ENCODE measurements around the gene SNRNP27.

The SNRNP27 gene

DNA sequence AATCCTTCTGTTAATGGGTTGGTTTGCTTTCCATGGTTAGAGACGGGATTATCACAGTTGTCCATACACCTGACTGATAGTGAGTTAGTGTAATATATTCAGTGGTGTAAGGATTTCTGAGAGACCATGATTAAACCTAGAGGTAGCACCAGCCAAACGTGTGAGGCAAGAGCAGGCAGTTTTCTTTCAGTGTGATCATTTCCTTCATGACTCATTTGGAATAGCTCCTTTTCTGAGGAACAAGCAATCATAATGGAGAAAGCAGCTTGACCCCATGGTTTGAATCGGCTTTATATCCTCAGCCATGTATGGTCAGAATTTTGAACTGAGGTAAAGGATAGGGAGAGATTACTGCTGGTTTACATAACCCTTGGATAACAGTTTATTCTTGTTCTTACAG lies 24.1 kb downstream of the SNRNP27 start:
- TF ChIP-seq YY1 (IDR thresholded peaks at IDR 0.05; ENCODE audit: insufficient read depth, insufficient read length): no peak
- TF ChIP-seq ZNF274 (IDR thresholded peaks at IDR 0.05; ENCODE audit: low read depth, low read length): no peak
- TF ChIP-seq SUZ12 (IDR thresholded peaks at IDR 0.05; ENCODE audit: extremely low read depth, insufficient read depth, insufficient read length): no peak
- Histone ChIP-seq H3K36me3 (ENCODE audit: insufficient read depth, insufficient read length, low read length) (peaks cover 10% of the 10 kb centered on the region), H3K9me3 (ENCODE audit: insufficient read depth, low read length) (no peaks in the 10 kb centered on the region), H3K9ac (ENCODE audit: insufficient read length, low read depth) (no peak overlapping the region), H3K27me3 (ENCODE audit: insufficient read depth, insufficient read length) (peaks cover 21% of the 10 kb centered on the region), H3K4me3 (ENCODE audit: insufficient read length, low read depth) (no peak overlapping the region), H3K4me1 (ENCODE audit: insufficient read depth, insufficient read length) (no peaks in the 10 kb centered on the region)
- DNase-seq (ENCODE audit: low read depth, low spot score): no peak

DNA sequence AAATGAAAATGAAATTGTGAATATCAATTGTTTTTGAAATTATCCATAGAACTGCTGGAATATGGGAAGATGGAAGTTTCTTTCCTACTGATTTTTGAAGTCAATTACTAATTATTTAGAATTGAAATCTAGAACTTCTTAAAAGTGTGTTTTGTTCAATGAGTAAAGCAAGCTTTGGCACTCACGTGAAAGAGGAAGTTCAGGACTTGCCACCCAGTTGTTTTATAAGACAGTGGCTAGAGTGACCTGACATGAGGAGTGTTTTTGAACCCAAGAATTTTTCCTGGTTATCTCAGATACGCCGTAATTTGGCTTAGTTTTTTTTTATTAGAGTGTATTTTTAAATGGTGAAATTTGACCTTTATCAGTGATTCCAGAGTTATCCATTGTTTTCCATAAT lies 24.6 kb downstream of the SNRNP27 start:
- no peaks in the 10 kb centered on the region for H3K4me1 ChIP-seq (ENCODE audit: insufficient read depth, insufficient read length)

DNA sequence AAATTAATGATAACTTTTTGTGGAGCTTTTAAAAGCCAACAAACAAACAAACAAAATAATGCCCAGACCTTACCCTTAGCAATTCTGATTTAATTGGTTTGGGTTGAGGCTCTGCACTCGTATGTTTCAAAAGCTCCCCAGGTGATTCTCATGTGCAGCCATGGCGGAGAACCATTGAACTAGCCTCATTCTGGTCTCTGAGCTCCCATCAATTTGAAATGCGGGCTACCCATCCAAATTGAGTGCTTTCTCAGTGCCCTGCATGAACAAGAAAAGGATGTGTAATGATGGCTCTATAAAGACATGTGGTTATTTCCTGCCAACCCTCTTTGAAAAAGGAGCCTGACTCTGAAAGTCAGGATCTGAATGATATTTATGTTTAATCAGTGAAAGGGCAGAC lies 29.4 kb downstream of the SNRNP27 start:
- Histone ChIP-seq H3K9me3 (ENCODE audit: insufficient read depth, low read length) (no peaks in the 10 kb centered on the region), H3K9ac (ENCODE audit: insufficient read length, low read depth) (no peak overlapping the region), H3K27me3 (ENCODE audit: insufficient read depth, insufficient read length) (no peaks in the 10 kb centered on the region), H3K36me3 (ENCODE audit: insufficient read depth, insufficient read length, low read length) (peaks cover 6% of the 10 kb centered on the region), H3K4me3 (ENCODE audit: insufficient read length, low read depth) (no peak overlapping the region), H3K4me1 (ENCODE audit: insufficient read depth, insufficient read length) (no peaks in the 10 kb centered on the region)
- no peak for DNase-seq (ENCODE audit: low read depth, low spot score)
- TF ChIP-seq ZNF274 (IDR thresholded peaks at IDR 0.05; ENCODE audit: low read depth, low read length) (no peak), YY1 (IDR thresholded peaks at IDR 0.05; ENCODE audit: insufficient read depth, insufficient read length) (no peak), SUZ12 (IDR thresholded peaks at IDR 0.05; ENCODE audit: extremely low read depth, insufficient read depth, insufficient read length) (no peak)

More for the DNA sequence above, 24.6 kb downstream of the SNRNP27 start:
- H3K9me3 ChIP-seq (ENCODE audit: insufficient read depth, low read length): no peaks in the 10 kb centered on the region
- peaks cover 6% of the 10 kb centered on the region for H3K36me3 ChIP-seq (ENCODE audit: insufficient read depth, insufficient read length, low read length)
- H3K9ac ChIP-seq (ENCODE audit: insufficient read length, low read depth): no peak overlapping the region
- H3K4me3 ChIP-seq (ENCODE audit: insufficient read length, low read depth): no peak overlapping the region
- no peak for DNase-seq (ENCODE audit: low read depth, low spot score)
- H3K27me3 ChIP-seq (ENCODE audit: insufficient read depth, insufficient read length): peaks cover 21% of the 10 kb centered on the region
- TF ChIP-seq SUZ12 (IDR thresholded peaks at IDR 0.05; ENCODE audit: extremely low read depth, insufficient read depth, insufficient read length) (no peak), YY1 (IDR thresholded peaks at IDR 0.05; ENCODE audit: insufficient read depth, insufficient read length) (no peak), ZNF274 (IDR thresholded peaks at IDR 0.05; ENCODE audit: low read depth, low read length) (no peak)

DNA sequence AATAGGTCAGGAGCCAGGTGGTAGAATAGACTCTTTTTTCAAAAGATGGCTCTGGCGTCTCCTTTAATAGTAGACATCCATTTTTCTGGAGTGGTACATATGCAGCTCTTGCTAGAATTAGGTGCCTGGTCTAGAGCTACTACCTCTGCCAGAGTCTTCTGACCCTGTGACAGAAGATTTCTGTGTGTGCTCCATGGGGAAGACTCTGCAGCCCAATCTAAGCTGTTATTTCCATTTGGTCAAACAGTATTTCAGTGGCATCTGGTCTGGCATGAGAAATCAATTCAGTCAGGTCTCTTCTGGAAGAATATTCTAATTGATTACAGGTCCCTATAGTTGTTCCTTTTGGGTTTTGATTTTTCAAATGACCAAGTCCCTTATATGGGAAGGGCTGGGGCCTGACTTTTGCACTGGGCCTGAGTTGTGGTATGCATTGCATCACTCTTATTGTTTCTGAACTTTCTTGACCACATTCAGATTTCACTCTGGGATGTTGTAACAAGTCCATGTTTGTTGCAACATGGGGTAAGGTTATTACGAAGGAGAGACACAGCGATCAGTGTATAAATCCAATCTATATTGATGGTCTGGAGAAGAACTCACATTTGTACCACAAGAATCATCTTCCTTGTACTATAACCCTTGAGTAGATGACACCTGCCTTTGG lies 33.2 kb downstream of the SNRNP27 start:
- DNase-seq (ENCODE audit: low read depth, low spot score): no peak
- no peaks in the 10 kb centered on the region for H3K27me3 ChIP-seq (ENCODE audit: insufficient read depth, insufficient read length)
- H3K9ac ChIP-seq (ENCODE audit: insufficient read length, low read depth): no peak overlapping the region
- peaks cover 3% of the 10 kb centered on the region for H3K36me3 ChIP-seq (ENCODE audit: insufficient read depth, insufficient read length, low read length)
- no peaks in the 10 kb centered on the region for H3K9me3 ChIP-seq (ENCODE audit: insufficient read depth, low read length)
- H3K4me1 ChIP-seq (ENCODE audit: insufficient read depth, insufficient read length): no peaks in the 10 kb centered on the region
- TF ChIP-seq YY1 (IDR thresholded peaks at IDR 0.05; ENCODE audit: insufficient read depth, insufficient read length): no peak
- TF ChIP-seq SUZ12 (IDR thresholded peaks at IDR 0.05; ENCODE audit: extremely low read depth, insufficient read depth, insufficient read length): no peak
- TF ChIP-seq ZNF274 (IDR thresholded peaks at IDR 0.05; ENCODE audit: low read depth, low read length): no peak
- no peak overlapping the region for H3K4me3 ChIP-seq (ENCODE audit: insufficient read length, low read depth)

DNA sequence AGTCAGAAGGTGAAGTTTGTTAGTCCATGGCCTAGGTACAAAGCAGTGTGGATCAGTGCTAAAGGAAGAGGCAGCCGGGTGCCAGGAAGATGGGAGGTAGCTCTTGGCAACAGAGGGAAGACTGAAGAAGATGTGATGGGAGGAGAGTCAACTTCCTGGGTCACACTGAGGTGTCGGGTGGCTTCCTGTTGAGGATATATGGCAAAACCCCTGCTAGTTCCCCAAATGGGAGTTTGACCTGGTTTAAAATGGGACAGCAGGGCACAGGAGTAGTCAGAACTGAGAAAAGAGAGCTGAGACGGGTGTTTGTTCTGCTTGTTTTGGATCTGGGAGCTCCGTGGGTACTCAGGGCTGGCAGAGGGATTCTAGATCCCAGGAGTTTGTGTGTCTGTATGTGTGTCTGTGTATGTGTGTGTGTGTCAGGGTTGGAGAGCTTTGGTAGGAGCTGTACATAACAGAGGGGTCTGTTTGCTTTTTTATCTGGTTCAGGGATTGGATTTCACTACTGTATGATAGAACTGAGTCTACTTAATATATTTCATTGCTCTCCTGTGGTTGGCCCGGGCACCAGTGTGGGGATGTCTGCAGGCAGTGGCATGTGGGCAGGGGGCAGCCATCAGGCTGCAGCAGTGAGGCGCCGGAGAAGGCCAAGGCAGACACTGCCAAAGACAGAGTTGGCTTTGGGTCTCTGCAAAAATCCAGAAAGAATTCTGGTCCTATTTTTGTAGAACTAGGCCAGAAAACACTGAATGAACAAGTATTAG lies 38.3 kb downstream of the SNRNP27 start:
- TF ChIP-seq SUZ12 (IDR thresholded peaks at IDR 0.05; ENCODE audit: extremely low read depth, insufficient read depth, insufficient read length): no peak
- no peak for TF ChIP-seq ZNF274 (IDR thresholded peaks at IDR 0.05; ENCODE audit: low read depth, low read length)
- no peak for TF ChIP-seq YY1 (IDR thresholded peaks at IDR 0.05; ENCODE audit: insufficient read depth, insufficient read length)
- H3K9ac ChIP-seq (ENCODE audit: insufficient read length, low read depth): no peak overlapping the region
- H3K4me3 ChIP-seq (ENCODE audit: insufficient read length, low read depth): no peak overlapping the region
- no peaks in the 10 kb centered on the region for H3K27me3 ChIP-seq (ENCODE audit: insufficient read depth, insufficient read length)
- H3K9me3 ChIP-seq (ENCODE audit: insufficient read depth, low read length): no peaks in the 10 kb centered on the region
- no peak for DNase-seq (ENCODE audit: low read depth, low spot score)
- no peaks in the 10 kb centered on the region for H3K4me1 ChIP-seq (ENCODE audit: insufficient read depth, insufficient read length)
- H3K36me3 ChIP-seq (ENCODE audit: insufficient read depth, insufficient read length, low read length): no peaks in the 10 kb centered on the region

DNA sequence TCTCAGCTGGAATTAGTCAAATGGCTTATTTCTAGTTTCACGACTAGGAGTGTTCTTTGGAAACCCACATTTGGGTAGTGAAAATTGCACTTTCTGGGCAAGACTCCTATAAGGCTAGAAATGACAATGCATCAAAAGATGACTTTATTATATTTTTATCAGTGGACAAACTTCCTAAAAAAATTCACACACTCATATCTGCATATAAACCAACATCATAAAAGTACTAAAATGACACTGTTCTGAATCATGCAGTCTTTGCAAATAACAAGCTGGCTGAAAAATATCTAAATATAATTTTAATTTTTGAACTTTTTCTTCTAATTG lies 38.8 kb downstream of the SNRNP27 start:
- Histone ChIP-seq H3K36me3 (ENCODE audit: insufficient read depth, insufficient read length, low read length) (no peaks in the 10 kb centered on the region), H3K9ac (ENCODE audit: insufficient read length, low read depth) (no peak overlapping the region), H3K4me3 (ENCODE audit: insufficient read length, low read depth) (no peak overlapping the region), H3K27me3 (ENCODE audit: insufficient read depth, insufficient read length) (no peaks in the 10 kb centered on the region), H3K9me3 (ENCODE audit: insufficient read depth, low read length) (no peaks in the 10 kb centered on the region), H3K4me1 (ENCODE audit: insufficient read depth, insufficient read length) (no peaks in the 10 kb centered on the region)
- TF ChIP-seq YY1 (IDR thresholded peaks at IDR 0.05; ENCODE audit: insufficient read depth, insufficient read length): no peak
- no peak for TF ChIP-seq ZNF274 (IDR thresholded peaks at IDR 0.05; ENCODE audit: low read depth, low read length)
- no peak for TF ChIP-seq SUZ12 (IDR thresholded peaks at IDR 0.05; ENCODE audit: extremely low read depth, insufficient read depth, insufficient read length)
- no peak for DNase-seq (ENCODE audit: low read depth, low spot score)

DNA sequence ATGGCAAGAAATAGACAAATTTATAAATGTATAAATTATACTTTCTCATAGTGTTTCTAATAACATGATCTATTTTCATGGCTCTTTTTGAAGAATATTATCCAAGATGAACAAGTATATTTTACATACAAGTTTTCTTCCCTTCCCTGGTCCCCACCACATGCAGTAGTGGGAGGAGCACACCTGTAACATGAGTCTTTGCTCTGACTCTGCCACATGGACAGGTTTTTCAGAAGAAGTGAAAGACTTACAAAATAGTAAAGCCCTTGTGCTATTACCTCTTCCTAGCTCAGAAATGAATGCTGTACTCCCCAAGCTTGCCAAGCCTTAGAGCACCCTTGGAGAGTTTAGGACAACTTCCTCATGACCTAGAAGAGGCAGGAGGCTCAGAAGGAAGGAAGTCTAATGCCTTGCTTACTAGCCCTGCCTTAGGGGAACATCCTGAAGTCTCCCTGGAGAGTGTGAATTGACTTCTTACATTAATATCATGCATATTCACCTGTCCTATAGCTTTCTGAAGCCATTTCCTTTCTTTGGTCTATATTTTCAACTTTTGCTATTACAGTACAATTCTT lies 39.6 kb downstream of the SNRNP27 start:
- DNase-seq (ENCODE audit: low read depth, low spot score): no peak
- H3K36me3 ChIP-seq (ENCODE audit: insufficient read depth, insufficient read length, low read length): peaks cover 6% of the 10 kb centered on the region
- H3K4me3 ChIP-seq (ENCODE audit: insufficient read length, low read depth): no peak overlapping the region
- H3K27me3 ChIP-seq (ENCODE audit: insufficient read depth, insufficient read length): no peaks in the 10 kb centered on the region
- no peak for TF ChIP-seq YY1 (IDR thresholded peaks at IDR 0.05; ENCODE audit: insufficient read depth, insufficient read length)
- TF ChIP-seq SUZ12 (IDR thresholded peaks at IDR 0.05; ENCODE audit: extremely low read depth, insufficient read depth, insufficient read length): no peak
- no peak for TF ChIP-seq ZNF274 (IDR thresholded peaks at IDR 0.05; ENCODE audit: low read depth, low read length)
- no peak overlapping the region for H3K9ac ChIP-seq (ENCODE audit: insufficient read length, low read depth)
- H3K9me3 ChIP-seq (ENCODE audit: insufficient read depth, low read length): no peaks in the 10 kb centered on the region
- H3K4me1 ChIP-seq (ENCODE audit: insufficient read depth, insufficient read length): no peaks in the 10 kb centered on the region
